Activated CD4-positive, alpha-beta T cell treated with anti-CD3 and anti-CD28 coated beads, Interleukin-2, amount 10 ng/mL, durations not matched to agents 7 days and 5 days (primary cell): Measurements from ENCODE around the gene STAB1. TPM values are rescaled to one million over a fixed set of nuclear protein-coding genes. Genes with fewer than 3 reads are reported as not detected.

Experiments
- CTCF ChIA-PET: fragments of 350-600 bp; sonication (Branson Sonifier 250); formaldehyde crosslinking; loops from one replicate; lab custom pipeline; 2021; ENCODE audit warnings: antibody characterized with exemption; lab: Charles Lee
- POLR2A ChIA-PET: fragments of 350-600 bp; sonication (Branson Sonifier 250); formaldehyde crosslinking; loops from one replicate; lab custom pipeline; 2021; ENCODE audit warnings: antibody characterized with exemption; lab: Charles Lee
- DNase-seq: peaks from one replicate; pipeline ENCODE4 v3.0.0-alpha.2; 2020
- H3K27ac Mint-ChIP-seq: one replicate; pipeline ENCODE4 v1.8.0; 2021; ENCODE audit warnings: mild to moderate bottlenecking, moderate library complexity, mixed read lengths
- H3K27me3 Mint-ChIP-seq: one replicate; pipeline ENCODE4 v1.8.0; 2021; ENCODE audit warnings: mixed read lengths
- H3K36me3 Mint-ChIP-seq: one replicate; pipeline ENCODE4 v1.8.0; 2021; ENCODE audit warnings: low read depth, mixed read lengths
- H3K4me1 Mint-ChIP-seq: one replicate; pipeline ENCODE4 v1.8.0; 2021; ENCODE audit warnings: mixed read lengths
- H3K4me3 Mint-ChIP-seq: one replicate; pipeline ENCODE4 v1.8.0; 2021; ENCODE audit warnings: mild to moderate bottlenecking, moderate library complexity, mixed read lengths
- H3K9me3 Mint-ChIP-seq: one replicate; pipeline ENCODE4 v1.8.0; 2021; ENCODE audit warnings: mixed read lengths
- total RNA-seq, 2 experiments: library from RNA; stranded (reverse); gene quantifications; one replicate each; pipeline ENCODE4 v1.2.3, GENCODE V29; 2021

The STAB1 gene
- total RNA-seq, 2 experiments from 2014 or later = 0.02 to 0.15 TPM

GRCh38 chr3:52490939-52491526, 4.1 kb upstream of the STAB1 start:
- Mint-ChIP-seq H3K27me3 (no peaks in the 10 kb centered on the region), H3K9me3 (no peaks in the 10 kb centered on the region), H3K36me3 (peaks cover 9% of the 10 kb centered on the region), H3K27ac (no peak overlapping the region), H3K4me1 (no peaks in the 10 kb centered on the region), H3K4me3 (no peak overlapping the region)
- ChIA-PET CTCF (no interaction called here), POLR2A (no interaction called here)
- DNase-seq = no peak

GRCh38 chr3:52492059-52492458, 3.1 kb upstream of the STAB1 start:
- no peak overlapping the region for H3K27ac Mint-ChIP-seq
- POLR2A ChIA-PET = no interaction called here
- no peaks in the 10 kb centered on the region for H3K4me1 Mint-ChIP-seq
- peaks cover 9% of the 10 kb centered on the region for H3K36me3 Mint-ChIP-seq
- H3K9me3 Mint-ChIP-seq = no peaks in the 10 kb centered on the region
- H3K27me3 Mint-ChIP-seq = no peaks in the 10 kb centered on the region
- CTCF ChIA-PET = no interaction called here
- no peak overlapping the region for H3K4me3 Mint-ChIP-seq
- DNase-seq = no peak

GRCh38 chr3:52493232-52494017, 1.7 kb upstream of the STAB1 start:
- no peak for DNase-seq
- Mint-ChIP-seq H3K4me1 (no peaks in the 10 kb centered on the region), H3K36me3 (peaks cover 3% of the 10 kb centered on the region), H3K4me3 (no peak overlapping the region), H3K27ac (no peak overlapping the region), H3K27me3 (no peaks in the 10 kb centered on the region), H3K9me3 (no peaks in the 10 kb centered on the region)
- CTCF ChIA-PET = no interaction called here
- POLR2A ChIA-PET = no interaction called here

GRCh38 chr3:52494445-52494844, 693 bp upstream of the STAB1 start:
- Mint-ChIP-seq H3K27me3 (no peaks in the 10 kb centered on the region), H3K4me3 (no peak overlapping the region), H3K9me3 (no peaks in the 10 kb centered on the region), H3K4me1 (peaks cover 1% of the 10 kb centered on the region), H3K27ac (peak overlapping the region; percentile 54), H3K36me3 (no peaks in the 10 kb centered on the region)
- no peak for DNase-seq
- CTCF ChIA-PET = interaction anchor here (1.6 kb wide), 1 partner anchor 23 kb away, joined by 6 read pairs; no protein-coding TSS in a partner anchor
- POLR2A ChIA-PET = no interaction called here

- Mint-ChIP-seq H3K4me3 (no peak overlapping the region), H3K27ac (no peak overlapping the region), H3K36me3 (no peaks in the 10 kb centered on the region), H3K27me3 (no peaks in the 10 kb centered on the region), H3K4me1 (peaks cover 1% of the 10 kb centered on the region), H3K9me3 (no peaks in the 10 kb centered on the region)
- no peak for DNase-seq
- CTCF ChIA-PET = interaction anchor here (0.6 to 1.6 kb wide), 2 partner anchors 25 to 289 kb away, joined by 3 to 6 read pairs; no protein-coding TSS in a partner anchor
- POLR2A ChIA-PET = no interaction called here
Observed at GRCh38 chr3:52495777-52496602, 852 bp downstream of the STAB1 start.

- ChIA-PET POLR2A (no interaction called here), CTCF (interaction anchor here (0.6 kb wide), 1 partner anchor 14 kb away, joined by 3 read pairs; no protein-coding TSS in a partner anchor)
- no peaks in the 10 kb centered on the region for H3K36me3 Mint-ChIP-seq
- peaks cover 1% of the 10 kb centered on the region for H3K4me1 Mint-ChIP-seq
- no peak for DNase-seq
- H3K27ac Mint-ChIP-seq = no peak overlapping the region
- no peak overlapping the region for H3K4me3 Mint-ChIP-seq
- H3K9me3 Mint-ChIP-seq = no peaks in the 10 kb centered on the region
- H3K27me3 Mint-ChIP-seq = no peaks in the 10 kb centered on the region
Observed at GRCh38 chr3:52498137-52499054, 3.3 kb downstream of the STAB1 start.

GRCh38 chr3:52501046-52501445, 5.9 kb downstream of the STAB1 start:
- H3K4me3 Mint-ChIP-seq = no peak overlapping the region
- no peak overlapping the region for H3K27ac Mint-ChIP-seq
- H3K9me3 Mint-ChIP-seq = no peaks in the 10 kb centered on the region
- no peaks in the 10 kb centered on the region for H3K27me3 Mint-ChIP-seq
- POLR2A ChIA-PET = no interaction called here
- no peak for DNase-seq
- H3K4me1 Mint-ChIP-seq = peaks cover 1% of the 10 kb centered on the region
- no peaks in the 10 kb centered on the region for H3K36me3 Mint-ChIP-seq
- CTCF ChIA-PET = no interaction called here

- H3K4me1 Mint-ChIP-seq = peaks cover 1% of the 10 kb centered on the region
- no peaks in the 10 kb centered on the region for H3K27me3 Mint-ChIP-seq
- no peaks in the 10 kb centered on the region for H3K36me3 Mint-ChIP-seq
- no peaks in the 10 kb centered on the region for H3K9me3 Mint-ChIP-seq
- no peak overlapping the region for H3K27ac Mint-ChIP-seq
- DNase-seq = no peak
- ChIA-PET CTCF (interaction anchor here (1.0 kb wide), 1 partner anchor 9 kb away, joined by 3 read pairs; no protein-coding TSS in a partner anchor), POLR2A (no interaction called here)
- no peak overlapping the region for H3K4me3 Mint-ChIP-seq
Observed at GRCh38 chr3:52502001-52502400, 6.9 kb downstream of the STAB1 start.

GRCh38 chr3:52502808-52503350, 7.7 kb downstream of the STAB1 start:
- POLR2A ChIA-PET = no interaction called here
- H3K4me3 Mint-ChIP-seq = no peak overlapping the region
- H3K4me1 Mint-ChIP-seq = peaks cover 1% of the 10 kb centered on the region
- CTCF ChIA-PET = no interaction called here
- H3K27me3 Mint-ChIP-seq = no peaks in the 10 kb centered on the region
- no peaks in the 10 kb centered on the region for H3K9me3 Mint-ChIP-seq
- no peak for DNase-seq
- no peak overlapping the region for H3K27ac Mint-ChIP-seq
- no peaks in the 10 kb centered on the region for H3K36me3 Mint-ChIP-seq

GRCh38 chr3:52503788-52504424, 8.8 kb downstream of the STAB1 start:
- no peaks in the 10 kb centered on the region for H3K9me3 Mint-ChIP-seq
- no peaks in the 10 kb centered on the region for H3K27me3 Mint-ChIP-seq
- ChIA-PET CTCF (interaction anchor here (0.6 to 1.0 kb wide), 2 partner anchors 44 to 189 kb away, joined by 3 read pairs; no protein-coding TSS in a partner anchor), POLR2A (no interaction called here)
- no peak for DNase-seq
- H3K4me3 Mint-ChIP-seq = no peak overlapping the region
- H3K4me1 Mint-ChIP-seq = no peaks in the 10 kb centered on the region
- no peak overlapping the region for H3K27ac Mint-ChIP-seq
- no peaks in the 10 kb centered on the region for H3K36me3 Mint-ChIP-seq

- H3K36me3 Mint-ChIP-seq = no peaks in the 10 kb centered on the region
- no peaks in the 10 kb centered on the region for H3K4me1 Mint-ChIP-seq
- ChIA-PET POLR2A (no interaction called here), CTCF (interaction anchor here (1.0 kb wide), 1 partner anchor 45 kb away, joined by 3 read pairs; no protein-coding TSS in a partner anchor)
- no peaks in the 10 kb centered on the region for H3K27me3 Mint-ChIP-seq
- H3K9me3 Mint-ChIP-seq = no peaks in the 10 kb centered on the region
- no peak overlapping the region for H3K27ac Mint-ChIP-seq
- no peak overlapping the region for H3K4me3 Mint-ChIP-seq
- DNase-seq = no peak
Observed at GRCh38 chr3:52504977-52505376, 9.8 kb downstream of the STAB1 start.
